HFF-Myc (cell line): ENCODE data around the gene NCK1.
"Not testable (repeated sequence)": the region's sequence is repeated elsewhere in the genome, so short reads cannot be mapped to it uniquely, and the experiment has no call there.

ENCODE experiments used
- DNase-seq: peaks from one replicate; pipeline ENCODE4 v3.0.0-alpha.2; 2011; ENCODE audit warnings: low read depth; ENCODE audit errors: extremely low read depth
- H3K4me3 ChIP-seq: replicated peaks from 2 replicates; pipeline ENCODE4 v1.5.1; 2011; ENCODE audit warnings: low read depth, mild to moderate bottlenecking, control low read depth, low read length
- CTCF ChIP-seq: IDR thresholded peaks from 2 replicates; pipeline ENCODE4 v1.5.1; 2012; ENCODE audit warnings: mild to moderate bottlenecking, low read depth, low read length, control low read depth; ENCODE audit errors: missing control alignments

The NCK1 gene

GRCh38 chr3:136889947-136890346, 27.9 kb downstream of the NCK1 start:
- no peak for TF ChIP-seq CTCF
- no peak overlapping the region for H3K4me3 ChIP-seq
- DNase-seq = no peak

GRCh38 chr3:136891934-136892855, 30.2 kb downstream of the NCK1 start:
- DNase-seq = no peak
- TF ChIP-seq CTCF = no peak
- H3K4me3 ChIP-seq = no peak overlapping the region

- DNase-seq = peak; percentile 30
- TF ChIP-seq CTCF = no peak
Measured at GRCh38 chr3:136893848-136894443, 31.9 kb downstream of the NCK1 start.

GRCh38 chr3:136897171-136897570, 35.2 kb downstream of the NCK1 start:
- not testable (repeated sequence) for DNase-seq, H3K4me3 ChIP-seq

More at GRCh38 chr3:136893848-136894443, 31.9 kb downstream of the NCK1 start:
- no peak overlapping the region for H3K4me3 ChIP-seq

GRCh38 chr3:136898549-136898948, 36.5 kb downstream of the NCK1 start:
- TF ChIP-seq CTCF = no peak
- no peak for DNase-seq
- H3K4me3 ChIP-seq = no peak overlapping the region

GRCh38 chr3:136898954-136899353, 36.9 kb downstream of the NCK1 start:
- no peak for DNase-seq
- TF ChIP-seq CTCF = no peak
- no peak overlapping the region for H3K4me3 ChIP-seq

GRCh38 chr3:136899622-136900158, 37.7 kb downstream of the NCK1 start:
- DNase-seq = no peak
- H3K4me3 ChIP-seq = no peak overlapping the region
- TF ChIP-seq CTCF = no peak

- not testable (repeated sequence) for H3K4me3 ChIP-seq, DNase-seq
Measured at GRCh38 chr3:136900694-136901093, 38.7 kb downstream of the NCK1 start.
